LNCAP (cell line): Measurements from ENCODE around the gene EXD3.

Experiments used
- CTCF ChIP-seq: fragments of 450-650 bp; IDR thresholded peaks from 2 replicates; pipeline ENCODE4 v1.5.1; 2017; ENCODE audit warnings: mild to moderate bottlenecking

Gene EXD3

GRCh38 chr9:137281345-137282116, 141.4 kb downstream of the EXD3 start:
- no peak for TF ChIP-seq CTCF

GRCh38 chr9:137280474-137281344, 142.3 kb downstream of the EXD3 start:
- TF ChIP-seq CTCF: no peak

- TF ChIP-seq CTCF: no peak
Measured at GRCh38 chr9:137279741-137280473, 143.1 kb downstream of the EXD3 start.

- no peak for TF ChIP-seq CTCF
Measured at GRCh38 chr9:137278721-137279711, 143.9 kb downstream of the EXD3 start.

GRCh38 chr9:137278061-137278701, 144.8 kb downstream of the EXD3 start:
- no peak for TF ChIP-seq CTCF

GRCh38 chr9:137277329-137278041, 145.5 kb downstream of the EXD3 start, which contains the start of gene TOR4A:
Gene TOR4A, plus strand, starts transcription at chr9:137277726. Its CDS starts 964 bp downstream, at chr9:137278690.
- no peak for TF ChIP-seq CTCF
